Adrenal gland (tissue), 12 donors: ENCODE measurements around the gene CHST10. TPM values are rescaled to one million over a fixed set of nuclear protein-coding genes. Genes with fewer than 3 reads are reported as not detected.
"Not testable (repeated sequence)": the region's sequence is repeated elsewhere in the genome, so short reads cannot be mapped to it uniquely, and the experiment has no call there.

Experiments
- DNase-seq, 7 donors: peaks; one replicate each; pipeline ENCODE4 v3.0.0-alpha.2; 2019 to 2020
- H3K27ac ChIP-seq, 5 donors: fragments of 200-600 bp; sonication (generic) in 4 of 5; 1 replicate in 3 of 5; 2 replicates in 2 of 5; pipeline versions ENCODE4 v1.5.1 to v1.8.0; 2016 to 2020; ENCODE audit warnings: mild to moderate bottlenecking in 1 of 5
- H3K27me3 ChIP-seq: fragments of 200-600 bp; 2 replicates; pipeline ENCODE4 v1.8.0; 2021
- H3K36me3 ChIP-seq, 2 donors: fragments of 200-600 bp; replicated peaks in 1 of 2; 1 replicate in 1 of 2; 2 replicates in 1 of 2; pipeline versions ENCODE4 v1.5.1 to v1.8.0; 2018 to 2022
- H3K4me1 ChIP-seq, 2 donors: fragments of 200-600 bp; replicated peaks in 1 of 2; 1 replicate in 1 of 2; 2 replicates in 1 of 2; pipeline versions ENCODE4 v1.5.1 to v1.8.0; 2018 to 2021
- H3K4me3 ChIP-seq, 4 donors: fragments of 200-600 bp; sonication (generic) in 3 of 4; one replicate each; pipeline ENCODE4 v1.5.1; 2016 to 2018
- H3K9me3 ChIP-seq, 3 donors: fragments of 200-600 bp; sonication (generic) in 1 of 3; replicated peaks in 1 of 3; 1 replicate in 2 of 3; 2 replicates in 1 of 3; pipeline versions ENCODE4 v1.5.1 to v1.8.0; 2016 to 2021
- CTCF ChIP-seq, 6 experiments: fragments of 450-650 bp in 4 of 6; fragments of 200-600 bp in 2 of 6; sonication (generic) in 1 of 6; IDR thresholded peaks; 1 replicate in 5 of 6; 2 replicates in 1 of 6; pipeline versions ENCODE4 v1.5.1 to v1.8.0; 2016 to 2021; ENCODE audit warnings: antibody characterized with exemption in 6 of 6, mild to moderate bottlenecking in 2 of 6, moderate library complexity in 1 of 6
- POLR2A ChIP-seq, 2 donors: fragments of 450-650 bp; IDR thresholded peaks; one replicate each; pipeline ENCODE4 v1.6.1; 2017; ENCODE audit warnings: antibody characterized with exemption in 2 of 2, mild to moderate bottlenecking in 2 of 2, moderate library complexity in 1 of 2
- WGBS, 4 donors: extraction: QIAGEN DNeasy Blood & Tissue Kit in 2 of 4; methylation state at CpG; one replicate each; pipeline versions ENCODE4 v1.1.5 to v1.1.7; 2013 to 2017; 5-methylcytosine and 5-hydroxymethylcytosine counted together
- intact Hi-C, 2 donors: fragments of 100-400 bp; cut with DNase I; formaldehyde crosslinking; loops; one replicate each; pipeline versions ENCODE4 v1.14.1 to v1.15.0; 2022 to 2023
- polyA plus RNA-seq, 3 donors: library from polyadenylated mRNA; stranded (reverse); fragments of 200-250 nt in 2 of 3; fragments of 350-450 nt in 1 of 3; fragmentation: Illumina TruSeq in 1 of 3; extraction: RNeasy Lipid Tissue Mini Kit (QIAGEN cat#74804) in 1 of 3; gene quantifications; one replicate each; pipeline ENCODE4 v1.2.3, GENCODE V29; 2013 to 2014
- total RNA-seq, 9 donors: library from RNA; depleted of rRNA in 4 of 9; stranded (reverse); fragments of >200 nt in 4 of 9; fragments of 120-200 nt in 1 of 9; fragmentation: NEBNext Ultra II Directional in 1 of 9; extraction: Animal tissue kit (Norgen Biotek cat#: 25700) in 1 of 9; gene quantifications; one replicate each; pipeline versions ENCODE4 v1.1.0 to v1.2.4, GENCODE V29; 2013 to 2023
- donor health status: healthy with polysubstance abuse.
- donor health status: Bipolar disorder and iron deficiency.
- donor health status: DM: yes; HTN: yes; CAD: no.
- donor health status: DM: no; HTN: no; CAD: no.
- donor health status: DM: no; HTN: no; CAD: no.
- donor health status: DM: yes; HTN: yes; CAD: no.

Gene CHST10
- total and polyA plus RNA-seq, 12 donors: 5.6 to 18.4 (median 10.0) TPM

GRCh38 chr2:100380681-100381080 is 36.8 kb downstream of the CHST10 start:
- H3K27ac ChIP-seq: no peak overlapping the region
- H3K9me3 ChIP-seq: no peaks in the 10 kb centered on the region
- DNase-seq: no peak
- peaks cover 0 to 11% of the 10 kb centered on the region in 2 donors for H3K4me1 ChIP-seq
- no peaks in the 10 kb centered on the region for H3K36me3 ChIP-seq
- H3K27me3 ChIP-seq: no peaks in the 10 kb centered on the region
- H3K4me3 ChIP-seq: no peak overlapping the region
- 75 to 86% (median 81%) methylated on average over 3 of the region's 3 CpGs for WGBS, 4 donors
- TF ChIP-seq POLR2A (IDR thresholded peaks at IDR 0.05) (no peak), CTCF (IDR thresholded peaks at IDR 0.05) (no peak)
- intact Hi-C loops: loop anchor here (2.0 kb wide), 1 partner anchor 118 kb away; no protein-coding TSS in a partner anchor

- intact Hi-C loops: no loop called here
- WGBS, 4 donors: 93 to 96% (median 94%) methylated on average over 6 to 7 of the region's 7 CpGs
- H3K27ac ChIP-seq: no peak overlapping the region
- no peak for TF ChIP-seq POLR2A (IDR thresholded peaks at IDR 0.05)
- TF ChIP-seq CTCF (IDR thresholded peaks at IDR 0.05): no peak
- H3K9me3 ChIP-seq: no peaks in the 10 kb centered on the region
- no peak for DNase-seq
- no peak overlapping the region for H3K4me3 ChIP-seq
- H3K36me3 ChIP-seq: no peaks in the 10 kb centered on the region
- peaks cover 0 to 11% of the 10 kb centered on the region in 2 donors for H3K4me1 ChIP-seq
- H3K27me3 ChIP-seq: no peaks in the 10 kb centered on the region
These were observed 40.6 kb downstream of the CHST10 start for GRCh38 chr2:100376836-100377235.

- Histone ChIP-seq H3K27me3 (no peaks in the 10 kb centered on the region), H3K27ac (no peak overlapping the region), H3K36me3 (no peaks in the 10 kb centered on the region), H3K4me3 (no peak overlapping the region), H3K4me1 (peaks cover 0 to 12% of the 10 kb centered on the region in 2 donors), H3K9me3 (no peaks in the 10 kb centered on the region)
- WGBS, 4 donors: 86 to 95% (median 91%) methylated on average over 1 of the region's 1 CpG
- no peak for DNase-seq
- intact Hi-C loops: no loop called here
- TF ChIP-seq CTCF (IDR thresholded peaks at IDR 0.05): no peak
- no peak for TF ChIP-seq POLR2A (IDR thresholded peaks at IDR 0.05)
These were observed 50.3 kb downstream of the CHST10 start for GRCh38 chr2:100367163-100367562.

DNA sequence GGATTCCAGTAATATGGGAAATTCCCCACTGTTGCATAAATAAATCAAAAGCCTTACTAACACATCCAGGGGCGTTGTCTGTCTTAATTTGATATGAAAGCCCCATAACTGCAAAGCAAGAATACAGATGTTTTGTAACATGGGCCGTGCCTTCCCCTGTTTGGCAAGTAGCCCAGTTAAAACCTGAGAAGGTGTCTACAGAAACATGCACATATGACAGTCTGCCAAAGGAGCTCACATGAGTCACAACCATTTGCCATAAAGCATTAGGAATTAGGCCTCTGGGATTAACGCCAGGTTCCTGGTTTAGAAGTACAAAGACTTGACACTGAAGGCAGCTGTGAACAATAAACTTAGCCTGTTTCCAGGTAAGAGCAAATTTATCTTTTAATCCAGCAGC is 52.0 kb downstream of the CHST10 start:
- WGBS, 4 donors: 27 to 34% (median 31%) methylated on average over 3 of the region's 3 CpGs
- TF ChIP-seq CTCF (IDR thresholded peaks at IDR 0.05): no peak
- TF ChIP-seq POLR2A (IDR thresholded peaks at IDR 0.05): no peak
- H3K27ac ChIP-seq: no peak overlapping the region

DNA sequence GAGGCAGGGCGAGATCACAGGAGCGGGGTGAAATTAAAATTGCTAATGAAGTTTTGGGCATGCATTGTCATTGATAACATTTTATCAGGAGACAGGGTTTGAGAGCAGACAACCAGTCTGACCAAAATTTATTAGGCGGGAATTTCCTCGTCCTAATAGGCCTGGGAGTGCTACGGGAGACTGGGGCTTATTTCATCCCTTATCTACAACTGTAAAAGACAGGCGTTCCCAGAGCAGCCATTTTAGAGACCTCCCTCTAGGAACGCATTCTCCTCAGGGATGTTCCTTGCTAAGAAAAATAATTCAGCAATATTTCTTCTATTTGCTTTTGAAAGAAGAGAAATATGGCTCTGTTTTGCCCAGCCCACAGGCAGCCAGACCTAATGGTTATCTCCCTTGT is 55.2 kb downstream of the CHST10 start:
- DNase-seq, H3K27ac ChIP-seq, H3K9me3 ChIP-seq, intact Hi-C loops, H3K4me3 ChIP-seq, H3K27me3 ChIP-seq, H3K36me3 ChIP-seq: not testable (repeated sequence)
- WGBS, 4 donors: 86 to 91% (median 89%) methylated on average over 7 of the region's 7 CpGs
- peaks cover 0 to 12% of the 10 kb centered on the region in 2 donors for H3K4me1 ChIP-seq

More for the DNA sequence above, 52.0 kb downstream of the CHST10 start:
- H3K9me3 ChIP-seq: no peaks in the 10 kb centered on the region
- no peak overlapping the region for H3K4me3 ChIP-seq
- intact Hi-C loops: no loop called here
- H3K36me3 ChIP-seq: no peaks in the 10 kb centered on the region
- peak; percentile 67 to 90 (median 81) for DNase-seq
- peaks cover 0 to 12% of the 10 kb centered on the region in 2 donors for H3K4me1 ChIP-seq
- H3K27me3 ChIP-seq: no peaks in the 10 kb centered on the region
